ENCODE data around the gene TBC1D8. TPM values are rescaled to one million over a fixed set of nuclear protein-coding genes. Genes with fewer than 3 reads are reported as not detected.

TBC1D8 gene
- total RNA-seq, 1 experiment from 2014 or later, result 48.1 TPM

GRCh38 chr2:101105654-101106053, 45.5 kb downstream of the TBC1D8 start:
- POLR2A ChIA-PET, result interaction anchor here (0.9 kb wide), 1 partner anchor 11 kb away, joined by 3 read pairs; no protein-coding TSS in a partner anchor
- CTCF ChIA-PET, result interaction anchor here (0.6 to 1.3 kb wide), 3 partner anchors 14 to 49 kb away, joined by 3 to 5 read pairs (median 3); no protein-coding TSS in a partner anchor
- H3K9me3 Mint-ChIP-seq (ENCODE audit: unreplicated experiment), result peaks cover 9% of the 10 kb centered on the region
- no TSS peak for BruUV-seq (replicated peaks)
- H3K4me3 Mint-ChIP-seq (ENCODE audit: unreplicated experiment), result no peak overlapping the region
- no peak for DNase-seq (ENCODE audit: unreplicated experiment)
- TF ChIP-seq, protein P1, sequence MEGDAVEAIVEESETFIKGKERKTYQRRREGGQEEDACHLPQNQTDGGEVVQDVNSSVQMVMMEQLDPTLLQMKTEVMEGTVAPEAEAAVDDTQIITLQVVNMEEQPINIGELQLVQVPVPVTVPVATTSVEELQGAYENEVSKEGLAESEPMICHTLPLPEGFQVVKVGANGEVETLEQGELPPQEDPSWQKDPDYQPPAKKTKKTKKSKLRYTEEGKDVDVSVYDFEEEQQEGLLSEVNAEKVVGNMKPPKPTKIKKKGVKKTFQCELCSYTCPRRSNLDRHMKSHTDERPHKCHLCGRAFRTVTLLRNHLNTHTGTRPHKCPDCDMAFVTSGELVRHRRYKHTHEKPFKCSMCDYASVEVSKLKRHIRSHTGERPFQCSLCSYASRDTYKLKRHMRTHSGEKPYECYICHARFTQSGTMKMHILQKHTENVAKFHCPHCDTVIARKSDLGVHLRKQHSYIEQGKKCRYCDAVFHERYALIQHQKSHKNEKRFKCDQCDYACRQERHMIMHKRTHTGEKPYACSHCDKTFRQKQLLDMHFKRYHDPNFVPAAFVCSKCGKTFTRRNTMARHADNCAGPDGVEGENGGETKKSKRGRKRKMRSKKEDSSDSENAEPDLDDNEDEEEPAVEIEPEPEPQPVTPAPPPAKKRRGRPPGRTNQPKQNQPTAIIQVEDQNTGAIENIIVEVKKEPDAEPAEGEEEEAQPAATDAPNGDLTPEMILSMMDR (IDR thresholded peaks at IDR 0.05; ENCODE audit: unreplicated experiment), result no peak
- no peaks in the 10 kb centered on the region for H3K27me3 Mint-ChIP-seq (ENCODE audit: insufficient read depth, unreplicated experiment)
- H3K27ac Mint-ChIP-seq (ENCODE audit: low read depth, unreplicated experiment), result no peak overlapping the region
- H3K4me1 Mint-ChIP-seq (ENCODE audit: insufficient read depth, unreplicated experiment), result peaks cover 34% of the 10 kb centered on the region
- intact Hi-C loops (cut with micrococcal nuclease), result no loop called here
- peaks cover 20% of the 10 kb centered on the region for H3K36me3 Mint-ChIP-seq (ENCODE audit: insufficient read depth, unreplicated experiment)

DNA sequence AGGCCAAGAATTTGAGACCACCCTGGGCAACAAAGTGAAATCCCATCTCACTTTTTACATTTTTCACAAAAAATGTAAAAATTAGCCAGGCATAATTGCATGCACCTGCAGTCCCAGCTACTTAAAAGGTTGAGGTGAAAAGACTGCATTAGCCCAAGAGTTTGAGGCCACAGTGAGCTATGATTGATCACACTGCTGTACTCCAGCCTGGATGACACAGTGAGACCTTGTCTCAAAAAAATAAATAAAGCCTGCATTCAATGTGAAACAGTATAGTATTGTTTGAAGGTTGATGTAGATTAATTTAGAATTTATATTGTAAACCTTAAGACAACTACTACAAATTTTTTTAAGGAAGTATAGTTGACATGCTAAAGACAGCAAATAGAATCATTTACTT, 53.5 kb downstream of the TBC1D8 start:
- peaks cover 29% of the 10 kb centered on the region for H3K9me3 Mint-ChIP-seq (ENCODE audit: unreplicated experiment)
- H3K36me3 Mint-ChIP-seq (ENCODE audit: insufficient read depth, unreplicated experiment), result peaks cover 24% of the 10 kb centered on the region
- H3K27me3 Mint-ChIP-seq (ENCODE audit: insufficient read depth, unreplicated experiment), result no peaks in the 10 kb centered on the region
- H3K4me1 Mint-ChIP-seq (ENCODE audit: insufficient read depth, unreplicated experiment), result peaks cover 15% of the 10 kb centered on the region
- no peak for DNase-seq (ENCODE audit: unreplicated experiment)
- H3K4me3 Mint-ChIP-seq (ENCODE audit: unreplicated experiment), result no peak overlapping the region
- no peak overlapping the region for H3K27ac Mint-ChIP-seq (ENCODE audit: low read depth, unreplicated experiment)
- ChIA-PET POLR2A (no interaction called here), CTCF (interaction anchor here (0.5 kb wide), 1 partner anchor 93 kb away, joined by 3 read pairs; no protein-coding TSS in a partner anchor)
- TF ChIP-seq, protein P1 (IDR thresholded peaks at IDR 0.05; ENCODE audit: unreplicated experiment), result no peak
- no TSS peak for BruUV-seq (replicated peaks)
- intact Hi-C loops (cut with micrococcal nuclease), result no loop called here

DNA sequence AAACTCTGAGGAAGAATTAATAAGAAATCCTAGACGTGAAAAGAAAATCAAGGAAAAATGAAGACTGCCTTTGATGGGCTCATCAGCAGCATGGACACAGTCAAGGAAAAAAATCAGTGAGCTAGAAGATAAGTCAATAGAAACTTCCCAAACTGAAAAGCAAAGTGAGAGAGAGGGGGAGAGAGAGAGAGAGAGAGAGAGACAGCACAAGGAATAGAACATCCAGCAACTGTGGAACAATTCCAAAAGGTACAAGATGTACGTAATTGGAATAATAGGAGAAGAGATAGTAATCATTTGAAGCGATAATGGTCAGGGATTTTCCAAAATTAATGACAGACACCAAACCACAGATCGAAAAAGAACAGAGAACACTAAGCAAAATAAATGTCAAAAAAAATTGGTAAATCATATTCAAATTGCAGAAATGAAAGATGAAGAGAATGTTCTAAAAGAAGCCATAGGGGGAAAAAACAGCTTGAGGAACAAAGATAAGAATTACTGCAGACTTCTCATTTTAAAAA, 54.5 kb downstream of the TBC1D8 start:
- peaks cover 15% of the 10 kb centered on the region for H3K4me1 Mint-ChIP-seq (ENCODE audit: insufficient read depth, unreplicated experiment)
- H3K9me3 Mint-ChIP-seq (ENCODE audit: unreplicated experiment), result peaks cover 23% of the 10 kb centered on the region
- H3K36me3 Mint-ChIP-seq (ENCODE audit: insufficient read depth, unreplicated experiment), result peaks cover 20% of the 10 kb centered on the region
- no TSS peak for BruUV-seq (replicated peaks)
- intact Hi-C loops (cut with micrococcal nuclease), result no loop called here
- H3K27me3 Mint-ChIP-seq (ENCODE audit: insufficient read depth, unreplicated experiment), result no peaks in the 10 kb centered on the region
- no peak for DNase-seq (ENCODE audit: unreplicated experiment)
- ChIA-PET POLR2A (interaction anchor here (0.6 kb wide), 1 partner anchor 12 kb away, joined by 3 read pairs; no protein-coding TSS in a partner anchor), CTCF (interaction anchor here (0.7 to 1.0 kb wide), 2 partner anchors 30 to 40 kb away, joined by 4 to 5 read pairs; no protein-coding TSS in a partner anchor)
- TF ChIP-seq, protein P1 (IDR thresholded peaks at IDR 0.05; ENCODE audit: unreplicated experiment), result no peak
- no peak overlapping the region for H3K4me3 Mint-ChIP-seq (ENCODE audit: unreplicated experiment)
- H3K27ac Mint-ChIP-seq (ENCODE audit: low read depth, unreplicated experiment), result no peak overlapping the region

GRCh38 chr2:101094351-101094750, 56.8 kb downstream of the TBC1D8 start:
- peaks cover 22% of the 10 kb centered on the region for H3K9me3 Mint-ChIP-seq (ENCODE audit: unreplicated experiment)
- BruUV-seq (replicated peaks), result no TSS peak
- no peak for DNase-seq (ENCODE audit: unreplicated experiment)
- intact Hi-C loops (cut with micrococcal nuclease), result no loop called here
- peak overlapping the region; percentile 61 for H3K27ac Mint-ChIP-seq (ENCODE audit: low read depth, unreplicated experiment)
- H3K27me3 Mint-ChIP-seq (ENCODE audit: insufficient read depth, unreplicated experiment), result no peaks in the 10 kb centered on the region
- peaks cover 26% of the 10 kb centered on the region for H3K36me3 Mint-ChIP-seq (ENCODE audit: insufficient read depth, unreplicated experiment)
- H3K4me1 Mint-ChIP-seq (ENCODE audit: insufficient read depth, unreplicated experiment), result peaks cover 15% of the 10 kb centered on the region
- H3K4me3 Mint-ChIP-seq (ENCODE audit: unreplicated experiment), result no peak overlapping the region
- TF ChIP-seq, protein P1 (IDR thresholded peaks at IDR 0.05; ENCODE audit: unreplicated experiment), result no peak
- POLR2A ChIA-PET, result interaction anchor here (0.6 to 1.9 kb wide), 5 partner anchors 11 to 57 kb away, joined by 3 to 4 read pairs (median 3); partner anchors contain the start of gene TBC1D8
- CTCF ChIA-PET, result interaction anchor here (0.6 to 1.6 kb wide), 4 partner anchors 8 to 111 kb away, joined by 3 to 4 read pairs (median 3); no protein-coding TSS in a partner anchor
